Activated CD4-positive, alpha-beta T cell treated with anti-CD3 and anti-CD28 coated beads for 36 hours (primary cell): ENCODE measurements around the gene PIK3R4. TPM values are rescaled to one million over a fixed set of nuclear protein-coding genes. Genes with fewer than 3 reads are reported as not detected.

Source experiments
- ATAC-seq: fragments of 200-7000 bp; cut with Tn5 transposase; one replicate; pipeline ENCODE4 v1.10.0; 2021; ENCODE audit warnings: mild to moderate bottlenecking, moderate library complexity
- CTCF ChIA-PET: fragments of 350-600 bp; sonication (Branson Sonifier 250); formaldehyde crosslinking; loops from one replicate; lab custom pipeline; 2021; ENCODE audit warnings: antibody characterized with exemption; lab: Charles Lee
- POLR2A ChIA-PET: fragments of 350-600 bp; sonication (Branson Sonifier 250); formaldehyde crosslinking; loops from one replicate; lab custom pipeline; 2021; ENCODE audit warnings: antibody characterized with exemption, inconsistent platforms; lab: Charles Lee
- DNase-seq: peaks from one replicate; pipeline ENCODE4 v3.0.0-alpha.2; 2020
- H3K27ac Mint-ChIP-seq: one replicate; pipeline ENCODE4 v1.8.0; 2021; ENCODE audit warnings: mixed read lengths
- H3K27me3 Mint-ChIP-seq: one replicate; pipeline ENCODE4 v1.8.0; 2021; ENCODE audit warnings: mixed read lengths
- H3K36me3 Mint-ChIP-seq: one replicate; pipeline ENCODE4 v1.8.0; 2021; ENCODE audit warnings: low read depth, mixed read lengths
- H3K4me1 Mint-ChIP-seq: one replicate; pipeline ENCODE4 v1.8.0; 2021; ENCODE audit warnings: mixed read lengths
- H3K4me3 Mint-ChIP-seq: one replicate; pipeline ENCODE4 v1.8.0; 2021; ENCODE audit warnings: mild to moderate bottlenecking, moderate library complexity, mixed read lengths
- H3K9me3 Mint-ChIP-seq: one replicate; pipeline ENCODE4 v1.8.0; 2021; ENCODE audit warnings: low read depth, mixed read lengths
- intact Hi-C, 2 experiments: fragments of 100-400 bp; cut with DNase I in 1 of 2; cut with micrococcal nuclease in 1 of 2; formaldehyde crosslinking; loops; one replicate each; pipeline versions ENCODE4 v1.14.2 to v1.15.1; 2022 to 2024; cut with DNase I, micrococcal nuclease
- total RNA-seq, 2 experiments: library from RNA; stranded (reverse); gene quantifications; one replicate each; pipeline ENCODE4 v1.2.3, GENCODE V29; 2021

The PIK3R4 gene
- total RNA-seq, 2 experiments from 2014 or later: 27.3 to 32.3 TPM

DNA sequence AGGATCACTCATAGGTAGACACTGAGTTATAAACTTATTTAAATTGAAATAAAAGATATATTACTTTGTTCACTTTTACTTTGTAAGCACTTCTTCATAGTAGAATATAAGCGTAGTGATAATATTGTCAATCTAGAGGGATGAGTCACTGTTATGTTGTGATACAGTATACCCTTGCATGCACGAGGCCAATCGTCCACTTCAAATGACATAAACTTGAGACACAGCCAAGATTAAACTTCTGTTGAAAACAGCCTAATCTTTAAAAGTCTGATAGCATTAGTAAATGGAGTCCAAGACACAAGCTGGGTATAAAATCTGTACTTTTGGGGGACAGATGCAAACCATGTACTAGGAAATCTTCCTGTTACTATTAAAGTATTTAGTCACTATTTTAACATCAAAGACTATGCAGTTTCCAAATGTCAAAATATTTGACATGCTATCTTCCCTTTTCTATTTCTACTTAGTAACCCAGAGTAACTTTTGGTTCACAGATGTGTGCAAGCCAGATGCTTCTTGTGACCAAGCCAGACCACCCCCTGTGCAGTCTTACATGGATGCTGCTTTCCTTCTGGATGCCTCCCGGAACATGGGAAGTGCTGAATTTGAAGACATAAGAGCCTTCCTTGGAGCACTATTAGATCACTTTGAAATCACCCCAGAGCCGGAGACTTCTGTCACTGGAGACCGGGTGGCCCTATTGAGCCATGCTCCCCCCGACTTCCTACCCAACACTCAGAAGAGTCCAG is 85.3 kb downstream of the PIK3R4 start:
- Mint-ChIP-seq H3K27me3 (no peaks in the 10 kb centered on the region), H3K4me1 (no peaks in the 10 kb centered on the region), H3K27ac (no peak overlapping the region), H3K9me3 (no peaks in the 10 kb centered on the region), H3K36me3 (peaks cover 13% of the 10 kb centered on the region), H3K4me3 (no peak overlapping the region)
- ATAC-seq (no peak), DNase-seq (no peak)
- CTCF ChIA-PET: interaction anchor here (0.6 kb wide), 1 partner anchor 376 kb away, joined by 5 read pairs; no protein-coding TSS in a partner anchor
- intact Hi-C loops: no loop called here
- POLR2A ChIA-PET: no interaction called here

DNA sequence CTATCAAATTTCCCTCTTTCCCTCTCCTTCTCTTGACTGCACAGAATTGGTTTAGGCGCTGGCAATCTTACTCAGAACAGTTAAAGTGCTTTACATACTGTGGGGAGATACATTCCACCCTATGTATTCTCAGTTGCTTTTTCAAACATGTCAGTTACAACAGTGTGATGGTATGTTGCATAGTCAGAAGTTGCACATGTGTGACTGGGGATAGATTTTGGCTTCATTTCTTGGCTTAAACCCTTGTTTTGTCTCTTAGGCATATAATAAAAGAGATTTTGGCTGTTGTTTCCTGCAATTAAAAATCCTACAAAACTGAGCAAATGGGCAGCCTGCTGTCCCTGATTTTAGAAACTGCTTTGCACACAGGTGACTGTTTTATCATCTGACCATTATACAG is 86.7 kb downstream of the PIK3R4 start:
- Mint-ChIP-seq H3K4me3 (no peak overlapping the region), H3K27ac (no peak overlapping the region), H3K4me1 (no peaks in the 10 kb centered on the region), H3K9me3 (no peaks in the 10 kb centered on the region), H3K36me3 (peaks cover 11% of the 10 kb centered on the region), H3K27me3 (no peaks in the 10 kb centered on the region)
- POLR2A ChIA-PET: interaction anchor here (0.6 kb wide), 1 partner anchor 234 kb away, joined by 3 read pairs; the partner anchor contains the start of gene ATP2C1
- DNase-seq (no peak), ATAC-seq (no peak)
- intact Hi-C loops: no loop called here
- CTCF ChIA-PET: no interaction called here

DNA sequence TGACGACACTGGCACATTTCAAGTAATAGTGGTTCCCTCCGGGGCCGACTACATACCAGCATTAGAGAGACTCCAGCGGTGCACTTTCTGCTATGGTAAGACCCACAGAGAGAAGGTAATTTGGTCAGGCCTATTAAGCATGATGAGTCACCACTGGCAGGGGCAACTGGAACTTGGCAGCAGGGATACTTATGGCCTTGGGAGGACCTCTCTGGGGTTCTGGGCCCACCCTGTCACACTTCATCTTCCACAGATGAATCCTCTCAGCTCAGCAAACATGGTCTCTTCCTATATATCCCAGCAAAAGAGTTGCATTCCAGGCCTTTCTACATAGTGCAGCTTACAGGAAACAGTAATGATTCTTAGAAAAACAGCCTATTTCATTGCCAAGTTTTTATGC is 88.0 kb downstream of the PIK3R4 start:
- intact Hi-C loops: no loop called here
- Mint-ChIP-seq H3K27me3 (no peaks in the 10 kb centered on the region), H3K4me1 (no peaks in the 10 kb centered on the region), H3K9me3 (no peaks in the 10 kb centered on the region), H3K36me3 (peaks cover 11% of the 10 kb centered on the region), H3K4me3 (no peak overlapping the region), H3K27ac (no peak overlapping the region)
- CTCF ChIA-PET: no interaction called here
- DNase-seq (no peak), ATAC-seq (no peak)
- POLR2A ChIA-PET: no interaction called here

DNA sequence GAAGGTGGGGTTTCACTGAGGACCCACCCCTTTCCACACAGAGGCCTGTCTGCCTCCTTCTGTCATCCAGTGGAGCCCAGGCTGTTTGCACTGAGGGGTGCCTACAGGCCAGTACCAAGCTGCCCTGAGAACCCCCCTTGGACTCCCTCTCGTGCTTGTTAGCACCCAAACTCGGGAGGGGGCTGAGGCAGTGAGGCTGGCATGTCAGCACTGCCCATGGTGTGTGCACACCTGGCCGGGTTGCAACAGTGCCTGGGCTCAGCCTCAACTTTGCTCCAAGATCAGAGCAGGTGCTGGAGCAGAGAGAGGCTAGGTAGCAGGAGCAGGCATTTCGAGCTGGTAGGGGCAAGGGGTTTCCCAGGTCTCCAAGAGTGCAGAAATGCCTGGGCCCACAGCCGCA is 90.0 kb downstream of the PIK3R4 start:
- Mint-ChIP-seq H3K4me3 (no peak overlapping the region), H3K27me3 (no peaks in the 10 kb centered on the region), H3K4me1 (no peaks in the 10 kb centered on the region), H3K36me3 (peaks cover 7% of the 10 kb centered on the region), H3K27ac (no peak overlapping the region), H3K9me3 (no peaks in the 10 kb centered on the region)
- ATAC-seq (no peak), DNase-seq (no peak)
- POLR2A ChIA-PET: no interaction called here
- intact Hi-C loops: no loop called here
- CTCF ChIA-PET: no interaction called here

DNA sequence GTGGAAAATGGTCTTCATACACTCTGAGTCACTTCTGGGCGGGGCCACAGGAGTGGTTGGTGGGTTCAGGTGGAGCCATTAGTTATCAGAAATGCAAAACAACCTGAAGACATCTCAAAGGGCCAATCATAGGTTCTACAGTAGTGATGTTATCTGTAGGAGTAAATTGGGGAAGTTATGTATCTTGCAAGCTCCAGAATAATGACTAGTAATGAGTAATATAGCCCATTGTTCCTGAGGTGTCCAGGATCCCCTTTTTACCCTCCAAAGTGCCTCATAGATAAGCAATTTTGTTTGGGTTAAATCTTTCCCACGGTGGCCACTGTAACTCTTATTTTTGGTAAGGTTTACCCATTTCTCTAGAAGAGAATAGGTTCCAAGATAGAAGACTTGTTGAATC is 91.7 kb downstream of the PIK3R4 start:
- no peak overlapping the region for H3K27ac Mint-ChIP-seq
- CTCF ChIA-PET: no interaction called here
- H3K4me1 Mint-ChIP-seq: no peaks in the 10 kb centered on the region
- H3K9me3 Mint-ChIP-seq: no peaks in the 10 kb centered on the region
- no peak overlapping the region for H3K4me3 Mint-ChIP-seq
- DNase-seq (no peak), ATAC-seq (no peak)
- POLR2A ChIA-PET: no interaction called here
- H3K27me3 Mint-ChIP-seq: no peaks in the 10 kb centered on the region
- intact Hi-C loops: no loop called here
- H3K36me3 Mint-ChIP-seq: peaks cover 4% of the 10 kb centered on the region

DNA sequence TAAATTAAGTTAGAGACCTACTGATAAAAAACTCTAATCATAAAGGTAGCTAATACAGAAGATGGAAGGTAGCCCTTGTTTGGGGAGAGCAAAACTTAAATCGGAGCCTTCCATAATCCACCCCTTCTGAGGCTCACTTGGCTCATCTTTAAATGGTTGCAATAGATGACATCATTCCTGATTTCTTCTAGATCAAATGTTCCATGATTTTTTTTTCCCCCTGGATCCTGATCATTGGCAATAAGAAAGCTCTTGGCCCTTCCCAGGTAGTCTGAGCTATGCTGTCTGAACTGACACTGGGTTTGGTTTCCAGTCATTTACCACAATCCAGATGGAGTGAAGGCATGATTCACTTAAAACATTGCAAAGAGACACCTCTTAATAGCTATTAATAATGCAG is 92.5 kb downstream of the PIK3R4 start:
- ATAC-seq (no peak), DNase-seq (no peak)
- Mint-ChIP-seq H3K9me3 (no peaks in the 10 kb centered on the region), H3K36me3 (peaks cover 4% of the 10 kb centered on the region), H3K27ac (no peak overlapping the region), H3K27me3 (no peaks in the 10 kb centered on the region), H3K4me3 (no peak overlapping the region), H3K4me1 (no peaks in the 10 kb centered on the region)
- CTCF ChIA-PET: interaction anchor here (0.6 kb wide), 1 partner anchor 321 kb away, joined by 3 read pairs; no protein-coding TSS in a partner anchor
- intact Hi-C loops: no loop called here
- POLR2A ChIA-PET: no interaction called here

DNA sequence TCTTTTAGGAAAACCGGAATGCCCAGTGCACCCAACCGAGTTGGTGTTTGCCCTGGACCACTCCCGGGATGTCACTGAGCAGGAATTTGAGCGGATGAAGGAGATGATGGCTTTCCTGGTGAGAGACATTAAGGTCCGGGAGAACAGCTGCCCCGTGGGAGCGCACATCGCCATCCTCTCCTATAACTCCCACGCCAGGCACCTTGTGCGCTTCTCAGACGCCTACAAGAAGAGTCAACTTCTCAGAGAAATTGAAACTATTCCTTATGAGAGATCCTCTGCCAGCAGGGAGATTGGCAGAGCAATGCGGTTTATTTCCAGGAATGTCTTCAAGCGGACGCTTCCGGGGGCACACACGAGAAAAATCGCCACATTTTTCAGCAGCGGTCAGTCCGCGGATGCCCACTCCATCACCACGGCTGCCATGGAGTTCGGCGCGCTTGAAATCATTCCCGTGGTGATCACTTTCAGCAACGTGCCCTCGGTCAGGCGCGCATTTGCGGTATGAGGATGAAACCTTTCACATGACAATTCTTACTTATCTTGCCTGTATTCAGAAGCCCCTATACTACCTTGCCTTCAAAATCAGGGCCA is 97.5 kb downstream of the PIK3R4 start:
- Mint-ChIP-seq H3K27ac (no peak overlapping the region), H3K27me3 (no peaks in the 10 kb centered on the region), H3K4me1 (no peaks in the 10 kb centered on the region), H3K9me3 (no peaks in the 10 kb centered on the region), H3K4me3 (no peak overlapping the region), H3K36me3 (no peaks in the 10 kb centered on the region)
- intact Hi-C loops: no loop called here
- no peak for ATAC-seq
- CTCF ChIA-PET: no interaction called here
- no peak for DNase-seq
- POLR2A ChIA-PET: no interaction called here

DNA sequence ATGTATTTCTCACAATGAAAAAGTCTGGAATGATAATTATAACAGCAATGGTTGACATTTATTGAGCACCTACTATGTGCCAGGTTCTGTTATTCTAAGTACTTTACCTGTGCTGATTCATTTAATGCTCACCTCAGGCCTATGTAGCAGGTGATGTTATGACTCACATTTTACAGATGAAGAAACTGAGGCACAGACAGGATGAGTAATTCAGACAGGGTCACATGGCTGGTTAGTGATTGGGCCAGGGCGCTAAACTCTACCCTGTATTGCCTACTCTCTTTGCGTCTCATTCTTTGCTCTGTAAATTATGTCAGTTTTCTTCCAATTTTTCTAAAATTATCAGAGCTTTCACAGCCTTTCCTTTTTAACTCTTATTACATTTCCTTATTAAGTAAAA is 98.3 kb downstream of the PIK3R4 start:
- Mint-ChIP-seq H3K9me3 (no peaks in the 10 kb centered on the region), H3K36me3 (no peaks in the 10 kb centered on the region), H3K4me3 (no peak overlapping the region), H3K4me1 (no peaks in the 10 kb centered on the region), H3K27ac (no peak overlapping the region), H3K27me3 (no peaks in the 10 kb centered on the region)
- ATAC-seq (peak; percentile 93), DNase-seq (peak; percentile 34)
- ChIA-PET CTCF (no interaction called here), POLR2A (no interaction called here)
- intact Hi-C loops: no loop called here

DNA sequence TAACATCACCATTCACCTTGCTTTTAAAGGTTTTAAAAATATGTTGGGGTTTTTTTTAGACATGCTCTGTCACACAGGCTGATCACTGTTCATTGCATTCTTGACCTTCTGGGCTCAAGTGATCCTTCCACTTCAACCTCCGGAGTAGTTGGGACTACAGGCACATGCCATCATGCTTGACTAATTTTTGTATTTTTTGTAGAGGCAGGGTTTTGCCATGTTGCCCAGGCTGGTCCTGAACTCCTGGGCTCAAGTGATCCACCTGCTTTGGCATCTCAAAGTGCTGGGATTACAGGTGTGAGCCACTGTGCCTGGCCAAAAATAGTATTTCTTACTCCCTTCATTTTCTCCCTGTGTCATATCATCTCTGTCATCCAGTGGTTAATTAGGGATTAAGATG is 101.4 kb downstream of the PIK3R4 start:
- POLR2A ChIA-PET: no interaction called here
- H3K27ac Mint-ChIP-seq: no peak overlapping the region
- intact Hi-C loops: no loop called here
- H3K4me3 Mint-ChIP-seq: no peak overlapping the region
- H3K36me3 Mint-ChIP-seq: no peaks in the 10 kb centered on the region
- no peaks in the 10 kb centered on the region for H3K4me1 Mint-ChIP-seq
- H3K27me3 Mint-ChIP-seq: peaks cover 8% of the 10 kb centered on the region
- H3K9me3 Mint-ChIP-seq: no peaks in the 10 kb centered on the region
- no peak for DNase-seq
- CTCF ChIA-PET: no interaction called here
- ATAC-seq: no peak

DNA sequence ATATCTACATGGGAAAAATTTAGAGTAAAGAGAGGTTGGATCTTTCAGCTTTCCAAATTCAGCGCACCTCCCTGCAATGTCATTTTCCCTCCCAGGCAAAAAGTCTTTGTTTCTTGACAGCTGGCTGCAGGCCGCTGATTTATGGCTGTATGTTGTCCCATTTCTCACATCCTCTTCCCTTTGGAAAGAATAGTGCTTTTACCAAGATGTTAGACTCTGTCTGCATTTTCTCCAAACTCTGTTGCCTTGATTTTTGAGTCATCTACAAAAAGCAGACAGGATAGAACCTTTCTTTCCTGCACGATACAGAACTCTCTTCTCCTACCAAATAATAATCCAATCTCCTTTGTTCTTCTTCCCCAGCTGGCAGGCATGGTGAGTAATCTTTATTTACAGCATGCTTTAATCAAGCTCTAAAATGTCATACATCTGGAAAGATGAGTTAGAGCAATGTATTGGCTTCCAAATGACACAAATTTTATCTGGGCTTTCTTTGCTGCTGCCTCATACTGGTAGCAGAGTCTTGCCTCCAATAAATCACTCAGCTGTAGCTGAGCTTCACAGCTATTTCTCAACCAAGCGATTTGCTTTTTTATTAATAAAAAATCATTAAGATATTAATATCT is 101.9 kb downstream of the PIK3R4 start:
- CTCF ChIA-PET: no interaction called here
- intact Hi-C loops: no loop called here

DNA sequence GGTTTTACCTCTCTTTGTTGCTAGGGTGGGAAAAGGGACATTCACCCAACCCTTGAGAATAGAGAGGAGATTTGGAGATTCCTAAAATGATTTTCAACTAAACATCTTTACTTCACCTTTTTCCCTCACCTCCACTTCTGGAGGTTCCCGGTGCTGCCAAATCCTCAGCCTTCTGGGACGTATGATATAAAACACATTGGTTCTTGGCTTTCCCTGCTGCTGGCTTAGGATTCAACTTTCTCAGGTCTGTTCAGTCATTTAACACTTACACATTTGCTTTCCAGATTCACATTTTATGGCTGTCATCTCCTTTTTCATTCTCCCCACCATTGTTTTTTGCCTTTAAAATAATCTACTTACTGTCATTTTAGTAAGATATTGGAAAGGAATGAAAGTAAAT is 106.6 kb downstream of the PIK3R4 start:
- no peak overlapping the region for H3K4me3 Mint-ChIP-seq
- ChIA-PET CTCF (no interaction called here), POLR2A (no interaction called here)
- no peak for ATAC-seq
- peaks cover 2% of the 10 kb centered on the region for H3K9me3 Mint-ChIP-seq
- no peaks in the 10 kb centered on the region for H3K4me1 Mint-ChIP-seq
- H3K27me3 Mint-ChIP-seq: peaks cover 8% of the 10 kb centered on the region
- no peak overlapping the region for H3K27ac Mint-ChIP-seq
- intact Hi-C loops: no loop called here
- no peaks in the 10 kb centered on the region for H3K36me3 Mint-ChIP-seq
- DNase-seq: no peak

More for the DNA sequence above, 101.9 kb downstream of the PIK3R4 start:
- no peaks in the 10 kb centered on the region for H3K36me3 Mint-ChIP-seq
- H3K4me1 Mint-ChIP-seq: no peaks in the 10 kb centered on the region
- ATAC-seq (no peak), DNase-seq (no peak)
- H3K27ac Mint-ChIP-seq: no peak overlapping the region
- no peak overlapping the region for H3K4me3 Mint-ChIP-seq
- H3K27me3 Mint-ChIP-seq: peaks cover 8% of the 10 kb centered on the region
- POLR2A ChIA-PET: no interaction called here
- no peaks in the 10 kb centered on the region for H3K9me3 Mint-ChIP-seq
